MG63 (cell line): ENCODE data around the gene C6orf58. TPM values are rescaled to one million over a fixed set of nuclear protein-coding genes. Genes with fewer than 3 reads are reported as not detected.

Experiments used
- DNase-seq: peaks from one replicate; pipeline ENCODE4 v3.0.0-alpha.2; 2020
- H3K27me3 ChIP-seq: fragments of 250-450 bp; sonication (Bioruptor Pico); 2 replicates; pipeline ENCODE4 v1.5.1; 2020; ENCODE audit warnings: mild to moderate bottlenecking, moderate library complexity
- H3K36me3 ChIP-seq: fragments of 250-450 bp; sonication (Bioruptor Pico); 2 replicates; pipeline ENCODE4 v1.5.1; 2020; ENCODE audit warnings: mild to moderate bottlenecking, moderate library complexity
- H3K4me3 ChIP-seq: fragments of 250-450 bp; sonication (Bioruptor Pico); 2 replicates; pipeline ENCODE4 v1.5.1; 2020; ENCODE audit warnings: mild to moderate bottlenecking, moderate library complexity
- H3K9me3 ChIP-seq: fragments of 250-450 bp; sonication (Bioruptor Pico); 2 replicates; pipeline ENCODE4 v1.5.1; 2020; ENCODE audit warnings: mild to moderate bottlenecking, moderate library complexity
- total RNA-seq: library from RNA; depleted of rRNA; stranded (reverse); fragments of >200 nt; shearing (Covaris generic); gene quantifications from 2 replicates; pipeline ENCODE4 v1.2.3, GENCODE V29; 2014; ENCODE audit warnings: low replicate concordance; rRNA removed

C6orf58 gene
- not detected in 2 replicates for total RNA-seq

GRCh38 chr6:127576874-127577273, at the start of gene C6orf58:
Gene C6orf58, plus strand, starts transcription at chr6:127577174. Its CDS starts 12 bp downstream, at chr6:127577186.
- H3K4me3 ChIP-seq: no peak within 1 kb of the TSS
- no peak for DNase-seq
- no peaks in the 10 kb centered on the region; the same call in 1 of the 2 replicates for H3K9me3 ChIP-seq
- no peaks in the 10 kb centered on the region for H3K27me3 ChIP-seq
- H3K36me3 ChIP-seq: no peaks in the 10 kb centered on the region

- H3K4me3 ChIP-seq: no peak overlapping the region
- no peaks in the 10 kb centered on the region for H3K9me3 ChIP-seq
- no peaks in the 10 kb centered on the region for H3K27me3 ChIP-seq
- no peak for DNase-seq
- no peaks in the 10 kb centered on the region for H3K36me3 ChIP-seq
Observed at GRCh38 chr6:127533011-127533410, 44.0 kb upstream of the C6orf58 start.

- H3K9me3 ChIP-seq: no peaks in the 10 kb centered on the region
- no peak for DNase-seq
Observed at GRCh38 chr6:127533736-127534135, 43.2 kb upstream of the C6orf58 start.

GRCh38 chr6:127538750-127539264, 38.2 kb upstream of the C6orf58 start:
- DNase-seq: no peak
- Histone ChIP-seq H3K36me3 (no peaks in the 10 kb centered on the region), H3K27me3 (no peaks in the 10 kb centered on the region), H3K9me3 (no peaks in the 10 kb centered on the region), H3K4me3 (no peak overlapping the region)

More at GRCh38 chr6:127533736-127534135, 43.2 kb upstream of the C6orf58 start:
- no peaks in the 10 kb centered on the region for H3K27me3 ChIP-seq
- H3K36me3 ChIP-seq: no peaks in the 10 kb centered on the region
- no peak overlapping the region for H3K4me3 ChIP-seq

GRCh38 chr6:127539272-127539671, 37.7 kb upstream of the C6orf58 start:
- no peak for DNase-seq
- H3K36me3 ChIP-seq: no peaks in the 10 kb centered on the region
- H3K27me3 ChIP-seq: no peaks in the 10 kb centered on the region
- H3K9me3 ChIP-seq: no peaks in the 10 kb centered on the region
- H3K4me3 ChIP-seq: no peak overlapping the region

- Histone ChIP-seq H3K27me3 (no peaks in the 10 kb centered on the region), H3K36me3 (no peaks in the 10 kb centered on the region), H3K9me3 (no peaks in the 10 kb centered on the region), H3K4me3 (no peak overlapping the region)
- no peak for DNase-seq
Observed at GRCh38 chr6:127547215-127547614, 29.8 kb upstream of the C6orf58 start.

- no peaks in the 10 kb centered on the region for H3K27me3 ChIP-seq
- H3K4me3 ChIP-seq: no peak overlapping the region
- DNase-seq: no peak
- H3K36me3 ChIP-seq: no peaks in the 10 kb centered on the region
- no peaks in the 10 kb centered on the region for H3K9me3 ChIP-seq
Observed at GRCh38 chr6:127547904-127548649, 28.9 kb upstream of the C6orf58 start.

- Histone ChIP-seq H3K4me3 (no peak overlapping the region), H3K36me3 (no peaks in the 10 kb centered on the region), H3K27me3 (no peaks in the 10 kb centered on the region), H3K9me3 (no peaks in the 10 kb centered on the region)
- no peak for DNase-seq
Observed at GRCh38 chr6:127550403-127550802, 26.6 kb upstream of the C6orf58 start.

GRCh38 chr6:127554435-127555006, 22.5 kb upstream of the C6orf58 start:
- Histone ChIP-seq H3K27me3 (no peaks in the 10 kb centered on the region), H3K4me3 (no peak overlapping the region), H3K36me3 (no peaks in the 10 kb centered on the region), H3K9me3 (no peaks in the 10 kb centered on the region)
- DNase-seq: peak; percentile 50

- Histone ChIP-seq H3K9me3 (no peaks in the 10 kb centered on the region), H3K27me3 (no peaks in the 10 kb centered on the region), H3K36me3 (no peaks in the 10 kb centered on the region), H3K4me3 (no peak overlapping the region)
- DNase-seq: no peak
Observed at GRCh38 chr6:127561660-127562059, 15.3 kb upstream of the C6orf58 start.

GRCh38 chr6:127564761-127565160, 12.2 kb upstream of the C6orf58 start:
- no peaks in the 10 kb centered on the region for H3K27me3 ChIP-seq
- H3K4me3 ChIP-seq: no peak overlapping the region
- no peaks in the 10 kb centered on the region for H3K36me3 ChIP-seq
- H3K9me3 ChIP-seq: no peaks in the 10 kb centered on the region
- no peak for DNase-seq

GRCh38 chr6:127566119-127566518, 10.9 kb upstream of the C6orf58 start:
- Histone ChIP-seq H3K36me3 (no peaks in the 10 kb centered on the region), H3K4me3 (no peak overlapping the region), H3K27me3 (no peaks in the 10 kb centered on the region), H3K9me3 (no peaks in the 10 kb centered on the region)
- no peak for DNase-seq

- H3K9me3 ChIP-seq: no peaks in the 10 kb centered on the region
- no peak for DNase-seq
- H3K27me3 ChIP-seq: no peaks in the 10 kb centered on the region
- no peaks in the 10 kb centered on the region for H3K36me3 ChIP-seq
- no peak overlapping the region for H3K4me3 ChIP-seq
Observed at GRCh38 chr6:127566651-127567050, 10.3 kb upstream of the C6orf58 start.

- Histone ChIP-seq H3K4me3 (no peak overlapping the region), H3K27me3 (no peaks in the 10 kb centered on the region), H3K36me3 (no peaks in the 10 kb centered on the region), H3K9me3 (no peaks in the 10 kb centered on the region)
- no peak for DNase-seq
Observed at GRCh38 chr6:127567476-127567875, 9.5 kb upstream of the C6orf58 start.

GRCh38 chr6:127570739-127571389, 6.1 kb upstream of the C6orf58 start:
- no peaks in the 10 kb centered on the region for H3K9me3 ChIP-seq
- no peaks in the 10 kb centered on the region for H3K36me3 ChIP-seq
- DNase-seq: no peak
- H3K27me3 ChIP-seq: no peaks in the 10 kb centered on the region
- H3K4me3 ChIP-seq: no peak overlapping the region

GRCh38 chr6:127578900-127579299, 1.9 kb downstream of the C6orf58 start:
- no peaks in the 10 kb centered on the region for H3K27me3 ChIP-seq
- no peak overlapping the region for H3K4me3 ChIP-seq
- no peak for DNase-seq
- H3K36me3 ChIP-seq: no peaks in the 10 kb centered on the region
- peaks cover 11% of the 10 kb centered on the region for H3K9me3 ChIP-seq

GRCh38 chr6:127581576-127581975, 4.6 kb downstream of the C6orf58 start:
- no peak for DNase-seq
- no peaks in the 10 kb centered on the region for H3K36me3 ChIP-seq
- H3K27me3 ChIP-seq: no peaks in the 10 kb centered on the region
- H3K4me3 ChIP-seq: no peak overlapping the region
- H3K9me3 ChIP-seq: peaks cover 14% of the 10 kb centered on the region
